HG02943 (cell line): Measurements from ENCODE around the gene POPDC3.
"Not testable (repeated sequence)": the region's sequence is repeated elsewhere in the genome, so short reads cannot be mapped to it uniquely, and the experiment has no call there.

Experiments used
- ATAC-seq: cut with Tn5 transposase; IDR thresholded peaks from one replicate; pipeline ENCODE4 v1.9.1; 2021; ENCODE audit warnings: mild to moderate bottlenecking, low read depth, moderate library complexity; ENCODE audit not compliant: unreplicated experiment

POPDC3 gene

GRCh38 chr6:105196076-105196475 lies 16.3 kb upstream of the POPDC3 start:
- ATAC-seq, result no peak

- no peak for ATAC-seq
Observed at GRCh38 chr6:105194591-105194990, 14.8 kb upstream of the POPDC3 start.

GRCh38 chr6:105194106-105194505 lies 14.3 kb upstream of the POPDC3 start:
- no peak for ATAC-seq

- ATAC-seq, result no peak
Observed at GRCh38 chr6:105193647-105194046, 13.8 kb upstream of the POPDC3 start.

GRCh38 chr6:105192707-105193465 lies 13.1 kb upstream of the POPDC3 start:
- ATAC-seq, result no peak

- no peak for ATAC-seq
Observed at GRCh38 chr6:105191351-105191750, 11.5 kb upstream of the POPDC3 start.

GRCh38 chr6:105189026-105189820 lies 9.4 kb upstream of the POPDC3 start:
- ATAC-seq, result no peak

GRCh38 chr6:105188251-105188650 lies 8.4 kb upstream of the POPDC3 start:
- ATAC-seq, result no peak

GRCh38 chr6:105186576-105186975 lies 6.8 kb upstream of the POPDC3 start:
- ATAC-seq, result no peak

- no peak for ATAC-seq
Observed at GRCh38 chr6:105184921-105185320, 5.1 kb upstream of the POPDC3 start.

GRCh38 chr6:105181981-105182515 lies 2.2 kb upstream of the POPDC3 start:
- no peak for ATAC-seq

- ATAC-seq, result no peak
Observed at GRCh38 chr6:105178636-105179035, 1.2 kb downstream of the POPDC3 start.

GRCh38 chr6:105178110-105178509 lies 1.7 kb downstream of the POPDC3 start:
- ATAC-seq, result no peak

GRCh38 chr6:105177556-105177955 lies 2.3 kb downstream of the POPDC3 start:
- no peak for ATAC-seq

- ATAC-seq, result no peak
Observed at GRCh38 chr6:105174512-105174911, 5.3 kb downstream of the POPDC3 start.

- not testable (repeated sequence) for ATAC-seq
Observed at GRCh38 chr6:105172515-105172914, 7.3 kb downstream of the POPDC3 start.

GRCh38 chr6:105170059-105170458 lies 9.8 kb downstream of the POPDC3 start:
- ATAC-seq, result no peak

GRCh38 chr6:105167914-105168313 lies 11.9 kb downstream of the POPDC3 start:
- no peak for ATAC-seq

- no peak for ATAC-seq
Observed at GRCh38 chr6:105164418-105164817, 15.4 kb downstream of the POPDC3 start.

- no peak for ATAC-seq
Observed at GRCh38 chr6:105163183-105163582, 16.6 kb downstream of the POPDC3 start.

GRCh38 chr6:105162377-105162776 lies 17.4 kb downstream of the POPDC3 start:
- ATAC-seq, result no peak

- ATAC-seq, result no peak
Observed at GRCh38 chr6:105161421-105161820, 18.4 kb downstream of the POPDC3 start.
